Hematopoietic multipotent progenitor cell treated with erythropoietin and hydrocortisone succinate and interleukin-3 and kit ligand, for 4 days (in vitro differentiated cells): ENCODE results near the gene DTX3.
"Not testable (repeated sequence)": the region's sequence is repeated elsewhere in the genome, so short reads cannot be mapped to it uniquely, and the experiment has no call there.

ENCODE experiments used
- DNase-seq: peaks from one replicate; pipeline ENCODE4 v3.0.0-alpha.2; 2015

DTX3 gene

DNA sequence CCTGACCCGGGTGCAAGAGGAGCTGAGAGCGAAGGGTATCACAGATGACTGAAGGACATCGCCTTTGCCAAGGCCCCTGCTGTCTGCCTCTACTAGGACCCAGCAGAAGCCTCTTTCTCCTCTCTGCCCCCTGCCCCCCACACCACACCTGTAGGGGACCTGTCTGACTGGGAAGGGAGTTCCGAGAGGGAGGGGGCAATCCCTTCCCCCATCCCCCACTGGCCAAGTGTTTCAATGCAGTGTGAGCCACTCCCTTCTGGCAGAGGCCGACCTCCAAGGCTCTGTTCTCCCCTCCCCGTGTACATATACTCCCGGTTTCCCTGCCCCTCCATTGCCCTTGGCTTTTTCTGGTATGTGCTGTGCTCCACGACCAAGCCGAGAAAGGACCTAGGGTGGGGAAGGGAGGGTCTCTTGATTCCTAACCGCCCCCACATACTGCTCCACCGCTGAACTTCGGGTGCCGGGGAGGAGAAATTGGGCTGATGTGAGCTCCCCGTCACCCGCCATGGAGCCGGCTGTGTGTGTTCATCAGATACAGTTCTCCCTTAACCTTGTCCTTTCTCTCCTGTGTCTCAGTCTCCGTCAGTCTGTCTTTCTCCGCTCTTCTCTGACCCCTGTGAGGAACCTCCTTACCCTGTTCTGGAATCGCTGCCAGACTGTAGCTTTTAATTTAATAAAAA lies 4.6 kb downstream of the DTX3 start:
- DNase-seq = no peak

DNA sequence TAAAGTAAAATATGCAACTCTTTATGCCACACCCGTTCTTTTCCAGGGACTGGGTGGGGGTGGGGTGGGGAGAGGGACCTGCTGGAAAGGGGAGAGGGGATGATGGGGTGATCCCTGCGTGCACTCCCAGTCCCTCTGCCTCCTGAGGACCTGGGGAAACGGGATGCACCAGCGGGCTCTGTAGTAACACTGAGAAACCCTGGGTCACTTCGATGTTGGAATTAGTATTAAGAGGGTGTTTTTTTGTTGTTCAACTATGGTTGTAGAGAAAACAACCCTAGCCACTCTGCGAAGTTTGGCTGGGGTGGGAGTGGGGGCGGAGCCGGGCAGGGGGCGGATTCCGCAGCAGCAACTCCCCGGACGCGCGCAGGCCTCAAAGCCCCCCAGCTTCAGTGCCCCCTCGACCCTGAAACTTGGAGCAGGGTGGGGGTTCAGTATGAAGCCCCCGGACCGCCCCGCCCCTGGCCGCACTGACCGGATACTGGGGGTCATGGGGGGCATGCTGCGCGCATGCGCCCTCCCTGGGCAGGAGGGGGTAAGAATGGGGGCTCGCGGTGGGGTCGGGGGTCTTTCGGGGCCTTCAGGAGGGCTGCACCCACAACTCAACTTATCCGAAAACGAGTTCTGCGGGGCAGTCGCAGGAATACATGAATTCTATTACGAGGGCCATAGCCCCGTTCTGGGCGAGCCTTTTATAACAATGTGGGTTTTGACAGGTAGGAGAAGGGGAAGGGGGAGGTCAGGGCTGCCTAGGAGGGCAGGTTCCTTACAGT lies 5.3 kb downstream of the DTX3 start:
- DNase-seq = no peak

DNA sequence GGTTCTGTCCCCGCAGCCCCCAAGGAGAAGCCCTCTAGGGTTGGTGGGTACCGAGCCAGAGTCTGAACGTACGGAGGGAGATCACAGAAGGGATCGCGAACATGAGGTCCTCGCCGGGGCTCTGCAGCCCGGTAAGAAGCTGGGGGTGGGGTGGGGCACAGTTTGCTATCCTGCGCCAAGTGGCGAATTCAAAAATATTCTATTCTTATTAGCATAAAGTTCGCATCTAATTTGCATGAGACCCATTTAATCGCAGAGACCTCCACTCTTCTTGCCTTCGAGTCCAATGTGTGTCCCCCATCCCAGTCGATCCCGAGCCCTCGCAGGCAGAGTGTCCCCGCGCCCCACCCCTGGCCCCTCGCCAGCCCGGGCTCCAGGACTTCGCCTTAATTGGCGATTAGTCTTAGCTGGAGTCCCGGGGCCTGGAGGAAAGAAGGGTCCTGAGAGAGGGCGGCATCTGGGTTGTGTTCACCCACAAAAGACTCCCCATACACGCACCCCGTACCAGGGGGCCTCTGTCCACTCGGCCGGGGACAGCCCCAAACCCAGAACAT lies 6.0 kb downstream of the DTX3 start:
- peak; percentile 51 for DNase-seq

DNA sequence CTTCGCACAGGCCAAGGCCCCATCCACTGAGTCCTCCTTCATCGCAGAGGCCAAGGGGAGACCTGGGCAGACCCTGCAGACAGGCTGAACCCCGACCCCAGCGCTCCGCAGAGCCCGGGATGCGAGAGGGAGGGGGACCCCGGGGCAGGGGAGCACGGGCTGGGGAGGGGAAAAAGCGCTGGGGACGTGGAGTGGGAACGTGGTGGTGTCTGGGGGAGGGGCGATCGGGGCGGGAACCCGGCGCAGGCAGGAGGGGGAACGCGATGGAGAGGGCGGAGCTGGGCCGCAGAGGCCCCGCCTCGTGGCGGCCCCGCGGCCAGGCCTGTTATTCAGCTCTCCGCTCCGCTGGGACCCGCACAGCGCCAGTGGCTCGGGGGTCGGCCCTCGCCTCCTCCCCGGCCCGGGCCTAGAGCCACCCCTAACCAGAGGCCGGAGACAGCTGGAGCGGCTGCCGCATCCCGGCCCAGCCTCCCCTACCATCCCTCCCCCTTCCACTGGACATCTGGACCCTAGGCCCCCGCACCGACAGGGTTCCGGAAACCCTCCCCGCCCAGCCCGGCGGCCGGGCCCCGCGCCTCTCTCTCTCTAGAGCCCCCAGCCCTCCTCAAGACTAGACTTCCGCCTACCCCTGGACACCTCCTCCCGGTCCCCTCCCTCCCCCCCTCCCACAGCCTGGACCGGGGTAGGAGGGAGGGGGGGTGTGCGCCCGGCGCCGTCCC lies 6.6 kb downstream of the DTX3 start, which contains the start of gene ARHGEF25:
Gene ARHGEF25 (plus strand): TSS at position 328 of the 719 bp plus-strand sequence. CDS start 460 bp downstream, outside the sequence.
- DNase-seq = peak; percentile 50

DNA sequence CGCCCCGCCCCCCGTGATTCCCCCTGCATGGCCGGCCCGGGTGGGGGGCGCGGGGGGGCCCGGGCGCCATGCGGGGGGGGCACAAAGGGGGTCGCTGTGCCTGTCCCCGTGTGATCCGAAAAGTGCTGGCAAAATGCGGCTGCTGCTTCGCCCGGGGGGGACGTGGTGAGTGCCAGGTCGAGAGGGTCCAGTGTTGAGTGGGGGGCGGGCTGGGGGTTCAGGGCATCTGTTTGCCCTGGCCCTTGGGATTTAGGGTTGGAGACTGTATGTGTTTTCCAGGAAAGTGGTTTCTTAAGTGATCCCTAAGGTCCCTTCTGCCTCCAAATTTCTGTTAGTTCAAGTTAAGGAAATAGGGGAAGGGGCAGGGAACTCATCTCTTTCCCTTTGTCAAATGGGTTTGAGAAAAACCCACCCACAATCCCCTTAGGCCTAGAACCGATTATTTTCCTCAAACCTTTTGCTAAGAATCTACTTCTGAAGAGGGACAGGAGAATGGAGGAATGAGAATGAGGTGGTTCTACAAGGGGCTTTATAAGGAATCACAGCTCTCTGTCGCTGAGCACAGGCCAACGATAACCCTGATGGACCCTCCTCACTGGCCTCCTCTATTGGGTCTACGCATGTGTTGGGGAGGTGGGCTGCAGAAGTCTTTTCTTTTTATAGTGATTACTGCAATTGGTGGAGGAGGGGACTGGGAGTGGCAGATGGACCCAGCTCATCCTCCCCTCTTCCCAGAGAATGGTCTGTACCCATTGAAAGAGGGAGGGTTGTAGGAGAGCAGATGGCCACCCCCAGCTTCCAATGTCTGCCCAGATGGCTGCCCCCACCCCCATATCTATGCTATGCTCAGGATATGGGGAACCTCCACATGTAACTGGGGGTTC lies 7.4 kb downstream of the DTX3 start:
- DNase-seq = no peak

DNA sequence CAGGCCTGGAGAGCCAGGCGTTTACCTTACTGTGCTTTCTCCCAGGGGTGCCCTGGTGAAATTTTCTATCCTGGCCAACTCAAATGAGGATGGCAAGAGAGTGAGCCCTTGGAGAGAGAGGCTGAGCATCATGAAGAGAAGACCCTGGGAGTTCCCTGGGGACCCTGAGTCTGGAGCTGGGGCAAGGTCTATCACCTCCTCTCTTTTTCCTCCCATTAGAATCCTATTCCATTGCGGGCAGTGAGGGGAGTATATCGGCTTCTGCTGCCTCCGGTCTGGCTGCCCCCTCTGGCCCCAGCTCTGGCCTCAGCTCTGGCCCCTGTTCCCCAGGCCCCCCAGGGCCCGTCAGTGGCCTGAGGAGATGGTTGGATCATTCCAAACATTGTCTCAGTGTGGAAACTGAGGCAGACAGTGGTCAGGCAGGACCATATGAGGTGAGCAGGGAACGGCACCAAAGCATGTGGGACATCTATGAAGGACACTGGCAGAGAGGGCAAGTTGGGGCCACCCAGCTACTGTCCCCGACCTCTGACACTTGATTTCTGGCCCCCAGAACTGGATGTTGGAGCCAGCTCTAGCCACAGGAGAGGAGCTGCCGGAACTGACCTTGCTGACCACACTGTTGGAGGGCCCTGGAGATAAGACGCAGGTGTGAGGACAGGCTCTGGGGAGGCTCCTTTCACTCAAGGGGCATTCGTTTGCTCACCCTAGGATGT lies 8.2 kb downstream of the DTX3 start:
- DNase-seq = no peak

DNA sequence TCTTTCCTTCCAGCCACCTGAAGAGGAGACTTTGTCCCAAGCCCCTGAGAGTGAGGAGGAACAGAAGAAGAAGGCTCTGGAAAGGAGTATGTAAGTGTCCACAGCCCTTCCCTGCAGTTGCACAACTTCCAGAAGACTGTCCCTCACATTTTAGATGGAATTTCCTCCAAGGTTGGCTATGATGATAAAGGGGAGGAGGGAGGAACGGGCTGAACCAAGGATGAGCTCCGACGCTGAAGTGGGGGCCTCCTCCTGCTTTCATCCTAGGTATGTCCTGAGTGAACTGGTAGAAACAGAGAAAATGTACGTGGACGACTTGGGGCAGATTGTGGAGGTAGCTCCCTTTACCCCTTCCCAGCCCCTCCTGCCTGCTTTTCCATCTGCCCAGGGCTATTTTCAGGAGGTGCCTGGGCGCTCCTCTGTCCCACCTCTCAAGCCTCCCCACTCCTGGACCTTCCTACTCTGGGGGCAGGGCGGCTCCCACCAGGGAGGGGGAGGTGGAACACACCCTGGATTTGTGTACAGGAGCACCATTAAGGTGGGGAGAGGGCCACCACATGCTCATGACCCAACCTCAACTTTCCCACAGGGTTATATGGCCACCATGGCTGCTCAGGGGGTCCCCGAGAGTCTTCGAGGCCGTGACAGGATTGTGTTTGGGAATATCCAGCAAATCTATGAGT lies 8.9 kb downstream of the DTX3 start:
- no peak for DNase-seq

DNA sequence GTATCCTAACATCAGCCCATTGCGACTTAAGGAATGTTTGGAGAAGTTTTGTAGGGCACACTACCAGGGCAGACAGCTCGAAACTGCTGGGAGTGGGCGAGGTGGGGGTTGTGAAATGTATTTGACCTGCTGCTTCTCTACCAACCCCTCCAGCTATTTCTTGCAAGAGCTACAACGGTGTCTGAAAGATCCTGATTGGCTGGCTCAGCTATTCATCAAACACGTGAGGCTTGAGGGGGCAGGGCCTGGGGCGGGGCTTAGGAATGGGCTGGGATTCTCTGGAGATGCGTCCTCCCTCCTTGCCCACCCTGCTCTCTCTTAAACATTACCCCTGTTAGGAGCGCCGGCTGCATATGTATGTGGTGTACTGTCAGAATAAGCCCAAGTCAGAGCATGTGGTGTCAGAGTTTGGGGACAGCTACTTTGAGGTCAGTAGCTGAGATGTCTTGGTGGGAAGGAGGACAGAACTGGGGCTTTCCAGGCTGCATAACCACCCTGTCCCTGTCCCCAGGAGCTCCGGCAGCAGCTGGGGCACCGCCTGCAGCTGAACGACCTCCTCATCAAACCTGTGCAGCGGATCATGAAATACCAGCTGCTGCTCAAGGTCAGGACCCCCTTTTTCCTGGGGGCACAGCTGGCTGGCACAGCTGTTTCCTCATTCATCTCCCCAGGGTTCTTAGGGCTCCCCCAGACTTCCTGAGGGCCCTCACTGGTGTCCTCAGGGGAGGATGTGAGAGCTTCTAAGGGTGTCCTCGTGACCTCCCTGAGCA lies 9.7 kb downstream of the DTX3 start:
- peak; percentile 43 for DNase-seq

DNA sequence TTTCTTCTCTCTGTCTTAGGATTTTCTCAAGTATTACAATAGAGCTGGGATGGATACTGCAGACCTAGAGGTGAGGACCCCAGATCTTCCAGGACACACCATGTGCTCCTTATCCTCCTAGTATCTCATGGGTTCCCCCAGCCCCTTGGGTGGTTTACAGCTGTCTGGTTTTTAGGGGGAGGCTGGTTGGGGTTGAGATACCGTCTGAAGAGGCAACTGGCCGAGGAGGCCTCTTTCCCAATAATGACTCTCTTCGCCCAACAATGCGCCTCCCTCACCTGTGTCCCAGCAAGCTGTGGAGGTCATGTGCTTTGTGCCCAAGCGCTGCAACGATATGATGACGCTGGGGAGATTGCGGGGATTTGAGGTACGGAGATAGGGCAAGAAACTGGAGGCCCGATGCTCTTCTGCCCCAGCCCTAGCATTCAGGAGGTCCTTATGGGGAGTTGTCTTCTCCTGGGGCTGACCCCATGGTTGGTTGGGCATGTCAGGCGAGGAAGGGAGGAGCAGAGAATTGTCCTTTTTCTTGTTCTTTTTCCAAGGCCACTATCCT lies 10.4 kb downstream of the DTX3 start:
- DNase-seq = no peak

DNA sequence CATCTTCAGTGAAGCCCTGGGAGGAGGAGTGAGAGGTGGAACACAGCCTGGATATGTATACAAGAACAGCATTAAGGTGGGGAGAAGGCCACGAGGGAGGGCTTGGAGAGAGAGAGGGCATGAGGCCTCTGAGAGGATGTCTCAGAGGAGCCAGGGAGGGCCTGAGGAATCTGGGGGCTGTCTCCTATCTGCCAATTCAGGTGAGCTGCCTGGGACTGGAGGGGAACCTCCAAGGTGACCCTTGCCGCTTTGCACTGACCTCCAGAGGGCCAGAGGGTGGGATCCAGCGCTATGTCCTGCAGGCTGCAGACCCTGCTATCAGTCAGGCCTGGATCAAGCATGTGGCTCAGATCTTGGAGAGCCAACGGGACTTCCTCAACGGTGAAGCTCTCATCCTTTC lies 11.0 kb downstream of the DTX3 start:
- no peak for DNase-seq

DNA sequence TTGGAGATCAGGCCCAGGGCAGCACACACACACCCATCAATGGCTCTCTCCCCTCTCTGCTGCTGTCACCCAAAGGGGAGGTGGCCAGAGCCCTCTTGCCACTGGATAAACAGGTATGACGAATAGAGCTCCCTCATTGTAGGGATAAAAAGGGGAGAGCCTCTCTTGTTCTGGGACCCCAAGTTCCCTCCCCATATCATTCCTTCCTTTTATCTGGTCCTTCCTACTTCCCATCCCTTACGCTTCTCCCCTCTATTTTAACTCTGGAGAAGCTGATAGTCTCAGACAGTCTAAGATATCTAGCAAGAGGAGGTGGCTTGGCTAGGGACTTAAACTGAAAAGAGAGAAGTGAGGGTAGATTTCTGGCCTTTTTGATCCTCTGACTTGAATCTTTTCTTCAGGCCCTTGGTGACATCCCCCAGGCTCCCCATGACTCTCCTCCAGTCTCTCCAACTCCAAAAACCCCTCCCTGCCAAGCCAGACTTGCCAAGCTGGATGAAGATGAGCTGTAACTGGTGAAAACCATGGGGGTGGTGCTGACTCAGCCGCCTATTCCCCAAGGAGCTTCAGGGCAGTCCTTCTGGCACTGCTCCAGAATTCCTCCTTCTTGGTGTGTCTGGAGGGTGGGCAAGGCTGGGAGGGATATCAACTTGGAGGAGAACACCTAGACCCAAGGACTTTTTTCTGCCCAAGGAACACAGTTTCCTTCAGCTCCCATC lies 11.9 kb downstream of the DTX3 start:
- no peak for DNase-seq

DNA sequence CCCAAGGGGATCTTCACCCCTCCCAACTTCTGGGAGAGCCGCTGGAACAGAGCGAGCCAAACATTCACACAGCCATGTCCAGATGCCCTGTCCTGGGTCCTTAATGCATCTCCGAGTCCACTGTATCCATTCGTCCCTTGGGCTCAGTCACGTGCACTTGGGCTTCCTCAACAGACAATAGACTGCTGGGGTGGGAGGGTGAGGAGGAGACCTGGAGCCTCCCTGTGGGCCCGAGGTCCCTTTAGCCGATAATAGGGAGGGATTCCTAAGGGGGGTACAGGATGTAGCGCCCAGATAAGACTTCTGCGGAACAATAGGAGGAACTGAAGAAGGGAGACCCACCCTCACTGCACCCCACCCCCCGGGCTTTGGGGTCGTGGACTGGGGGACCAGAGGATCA lies 13.3 kb downstream of the DTX3 start:
- no peak for DNase-seq

DNA sequence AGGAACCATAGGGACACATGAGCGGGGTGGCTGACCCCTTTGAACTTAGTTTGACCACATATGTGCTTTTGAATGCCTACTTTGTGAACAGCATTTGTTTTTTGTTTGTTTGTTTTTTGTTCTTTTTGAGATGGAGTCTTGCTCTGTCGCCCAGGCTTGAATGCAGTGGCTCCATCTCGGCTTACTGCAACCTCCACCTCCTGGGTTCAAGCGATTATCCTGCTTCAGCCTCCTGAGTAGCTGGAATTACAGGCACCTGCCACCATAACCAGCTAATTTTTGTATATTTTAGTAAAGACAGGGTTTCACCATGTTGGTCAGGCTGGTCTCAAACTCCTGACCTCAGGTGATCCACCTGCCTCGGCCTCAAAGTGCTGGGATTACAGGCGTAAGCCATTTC lies 13.8 kb downstream of the DTX3 start:
- not testable (repeated sequence) for DNase-seq

DNA sequence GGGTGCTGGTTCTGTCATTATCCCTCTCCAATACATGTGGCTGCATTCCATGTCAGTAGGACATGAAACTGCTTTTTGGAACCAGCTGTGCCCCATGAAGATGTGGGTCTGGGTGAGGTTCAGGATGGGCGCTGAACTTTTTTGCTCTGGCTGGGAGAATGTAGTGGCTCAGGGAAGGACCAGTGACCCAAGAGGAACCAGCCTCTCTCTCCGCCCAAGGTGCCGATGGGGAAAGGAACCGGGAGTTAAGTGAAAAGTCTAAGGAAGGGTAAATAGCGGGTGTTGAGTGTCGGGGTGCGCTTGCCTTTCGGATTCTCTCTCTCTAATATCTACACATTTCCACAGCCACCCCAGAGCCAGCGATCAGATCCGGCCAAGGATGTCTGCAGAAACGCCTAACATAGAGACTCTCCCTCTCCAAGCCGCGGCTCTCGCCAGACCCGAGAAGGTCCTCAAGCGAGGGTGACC lies 14.4 kb downstream of the DTX3 start:
- DNase-seq = no peak

DNA sequence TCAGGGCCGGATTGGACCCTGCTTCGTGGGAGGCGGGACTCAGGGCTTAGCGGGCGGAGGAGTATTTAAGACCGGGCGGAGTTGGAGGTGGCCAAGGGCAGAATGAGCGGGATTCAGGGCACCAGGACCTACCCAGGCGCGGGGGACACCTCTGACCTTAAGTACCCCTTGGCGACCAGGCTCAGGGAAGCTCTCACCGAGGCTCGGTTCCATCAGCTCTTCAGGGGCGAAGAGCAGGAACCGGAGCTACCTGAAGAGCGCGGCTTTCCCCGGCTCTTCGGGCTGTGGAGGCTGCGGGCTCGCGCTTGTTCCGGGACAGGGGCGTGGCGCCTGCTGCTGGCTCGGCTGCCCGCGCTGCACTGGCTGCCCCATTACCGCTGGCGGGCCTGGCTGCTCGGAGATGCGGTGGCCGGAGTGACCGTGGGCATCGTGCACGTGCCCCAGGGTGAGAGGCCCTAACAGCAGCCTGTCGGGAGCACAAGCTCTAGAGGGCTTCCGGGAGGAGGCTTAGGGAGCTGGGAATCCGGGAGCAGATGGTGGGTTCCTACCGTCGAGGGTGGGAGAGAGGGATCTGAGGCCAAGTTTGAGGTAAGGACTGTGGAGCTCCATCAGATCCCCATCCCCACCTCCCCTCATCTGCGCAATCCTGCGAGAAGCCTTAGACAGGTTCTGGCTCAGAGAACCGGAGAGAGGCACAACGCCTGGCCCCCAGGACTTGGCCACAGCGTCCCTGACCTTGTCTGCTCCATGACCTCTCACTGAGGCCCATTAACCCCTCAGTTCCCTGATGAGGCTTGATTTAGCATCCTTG lies 15.0 kb downstream of the DTX3 start:
- peak; percentile 47 for DNase-seq

DNA sequence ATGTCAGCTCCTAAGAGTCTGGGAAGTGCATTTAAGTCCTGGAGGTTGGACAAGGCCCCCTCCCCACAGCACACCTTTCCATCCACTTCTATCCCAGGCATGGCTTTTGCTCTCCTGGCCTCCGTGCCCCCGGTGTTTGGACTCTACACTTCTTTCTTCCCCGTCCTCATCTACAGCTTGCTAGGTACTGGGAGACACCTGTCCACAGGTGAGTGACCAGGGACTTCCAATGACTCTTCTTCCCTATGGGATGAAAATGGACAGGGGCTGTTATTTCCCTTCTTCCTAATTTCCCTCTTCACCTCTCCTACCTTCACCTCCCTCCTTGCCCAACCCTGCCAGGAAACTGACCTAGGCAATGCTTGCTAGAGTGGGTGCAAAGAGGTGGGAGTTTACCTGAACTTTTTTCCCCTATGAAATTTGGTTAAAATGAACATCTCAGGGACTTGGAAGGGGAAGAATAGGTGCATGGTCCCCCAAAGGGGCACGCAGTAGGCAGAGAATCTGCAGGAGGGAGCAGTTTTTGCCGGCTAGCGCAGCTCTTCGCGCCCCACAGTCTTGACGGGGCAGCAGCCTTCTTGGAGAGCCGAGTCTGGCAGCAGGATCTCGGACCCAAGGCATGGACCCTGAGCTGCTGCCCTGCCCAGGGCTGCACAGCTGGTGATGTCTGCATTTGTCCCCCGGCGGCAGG lies 15.8 kb downstream of the DTX3 start:
- DNase-seq = no peak

DNA sequence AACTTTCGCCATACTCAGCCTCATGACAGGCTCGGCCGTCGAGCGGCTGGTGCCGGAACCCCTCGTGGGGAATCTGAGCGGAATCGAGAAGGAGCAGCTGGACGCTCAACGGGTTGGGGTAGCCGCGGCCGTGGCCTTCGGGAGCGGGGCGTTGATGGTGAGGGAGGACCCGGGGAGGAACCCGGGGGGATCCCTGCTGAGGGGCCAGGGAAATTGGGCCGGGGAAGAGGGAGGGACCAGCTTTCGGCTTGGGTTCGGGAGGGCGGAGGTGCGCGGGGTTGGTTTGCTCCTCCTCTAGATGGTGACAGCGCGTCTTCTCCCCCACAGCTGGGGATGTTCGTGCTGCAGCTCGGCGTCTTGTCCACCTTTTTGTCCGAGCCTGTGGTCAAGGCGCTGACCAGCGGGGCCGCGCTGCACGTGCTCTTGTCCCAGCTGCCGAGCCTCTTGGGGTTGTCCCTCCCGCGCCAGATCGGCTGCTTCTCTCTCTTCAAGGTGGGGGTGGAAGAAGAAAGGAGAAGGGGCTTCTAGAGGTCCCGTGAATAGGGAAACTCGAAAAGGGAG lies 16.4 kb downstream of the DTX3 start:
- DNase-seq = no peak
